Activated CD8-positive, alpha-beta memory T cell treated with anti-CD3 and anti-CD28 coated beads, Interleukin-2, amount 50 U/mL, for 1 hour (primary cell): ENCODE data around the gene CHRM2.

ENCODE experiments used
- DNase-seq: peaks from one replicate; pipeline ENCODE4 v3.0.0-alpha.2; 2020; ENCODE audit errors: extremely low read depth

The CHRM2 gene

GRCh38 chr7:136957391-136957790 lies 88.9 kb downstream of the CHRM2 start:
- no peak for DNase-seq

- no peak for DNase-seq
Measured at GRCh38 chr7:136958016-136958415, 89.6 kb downstream of the CHRM2 start.

- no peak for DNase-seq
Measured at GRCh38 chr7:136964347-136964746, 95.9 kb downstream of the CHRM2 start.

- DNase-seq = no peak
Measured at GRCh38 chr7:136966825-136967224, 98.4 kb downstream of the CHRM2 start.

GRCh38 chr7:136969761-136970160 lies 101.3 kb downstream of the CHRM2 start:
- DNase-seq = no peak

- no peak for DNase-seq
Measured at GRCh38 chr7:136971776-136972175, 103.3 kb downstream of the CHRM2 start.

GRCh38 chr7:136976504-136977251 lies 108.2 kb downstream of the CHRM2 start:
- DNase-seq = no peak

- DNase-seq = no peak
Measured at GRCh38 chr7:136993377-136993776, 124.9 kb downstream of the CHRM2 start.

GRCh38 chr7:136997735-136998134 lies 129.3 kb downstream of the CHRM2 start:
- no peak for DNase-seq

- no peak for DNase-seq
Measured at GRCh38 chr7:136998495-136998894, 130.0 kb downstream of the CHRM2 start.

GRCh38 chr7:137000621-137001020 lies 132.2 kb downstream of the CHRM2 start:
- DNase-seq = no peak

- DNase-seq = no peak
Measured at GRCh38 chr7:137001041-137001440, 132.6 kb downstream of the CHRM2 start.

- DNase-seq = no peak
Measured at GRCh38 chr7:137001478-137001877, 133.0 kb downstream of the CHRM2 start.

- no peak for DNase-seq
Measured at GRCh38 chr7:137003086-137003485, 134.6 kb downstream of the CHRM2 start.

- DNase-seq = no peak
Measured at GRCh38 chr7:137003566-137003965, 135.1 kb downstream of the CHRM2 start.

- DNase-seq = no peak
Measured at GRCh38 chr7:137005873-137006272, 137.4 kb downstream of the CHRM2 start.

- no peak for DNase-seq
Measured at GRCh38 chr7:137006293-137006692, 137.8 kb downstream of the CHRM2 start.

- DNase-seq = no peak
Measured at GRCh38 chr7:137007001-137007694, 138.7 kb downstream of the CHRM2 start.

- no peak for DNase-seq
Measured at GRCh38 chr7:137009404-137009803, 141.0 kb downstream of the CHRM2 start.

GRCh38 chr7:137015015-137015414 lies 146.6 kb downstream of the CHRM2 start:
- no peak for DNase-seq

- no peak for DNase-seq
Measured at GRCh38 chr7:137017221-137017620, 148.8 kb downstream of the CHRM2 start.

GRCh38 chr7:137018468-137018867 lies 150.0 kb downstream of the CHRM2 start:
- no peak for DNase-seq

GRCh38 chr7:137020351-137020750 lies 151.9 kb downstream of the CHRM2 start:
- DNase-seq = no peak
